HCEC 1CT (cell line): ENCODE results near the gene ARL5C.
A peak's percentile ranks its signal among the peaks of the same experiment; 100 is the strongest.

Source experiments
- DNase-seq: peaks from one replicate; pipeline ENCODE4 v3.0.0-alpha.2; 2017

Gene ARL5C

GRCh38 chr17:39166437-39167335, 725 bp upstream of the ARL5C start:
- no peak for DNase-seq

- DNase-seq, result no peak
These were observed 652 bp downstream of the ARL5C start for GRCh38 chr17:39165178-39165840.

- peak; percentile 93 for DNase-seq
These were observed 1.3 kb downstream of the ARL5C start for GRCh38 chr17:39164675-39165143.

- DNase-seq, result no peak
These were observed 4.0 kb downstream of the ARL5C start for GRCh38 chr17:39161962-39162361.

- no peak for DNase-seq
These were observed 7.3 kb downstream of the ARL5C start for GRCh38 chr17:39158623-39159022.

GRCh38 chr17:39156491-39156890, 9.5 kb downstream of the ARL5C start:
- no peak for DNase-seq

- DNase-seq, result no peak
These were observed 10.3 kb downstream of the ARL5C start for GRCh38 chr17:39155654-39156053.

GRCh38 chr17:39153599-39154051, 12.3 kb downstream of the ARL5C start:
- peak; percentile 89 for DNase-seq

- DNase-seq, result no peak
These were observed 13.8 kb downstream of the ARL5C start for GRCh38 chr17:39151943-39152818.

- DNase-seq, result no peak
These were observed 14.6 kb downstream of the ARL5C start, which contains the start of gene PLXDC1 for GRCh38 chr17:39151150-39151942. PLXDC1 (minus strand) TSS chr17:39151637; CDS start chr17:39151437, 200 bp downstream.

- DNase-seq, result no peak
These were observed 15.2 kb downstream of the ARL5C start for GRCh38 chr17:39150795-39151149.

GRCh38 chr17:39150104-39150634, 15.8 kb downstream of the ARL5C start:
- no peak for DNase-seq

- no peak for DNase-seq
These were observed 18.5 kb downstream of the ARL5C start for GRCh38 chr17:39147221-39148185.

GRCh38 chr17:39146273-39146672, 19.7 kb downstream of the ARL5C start:
- DNase-seq, result no peak

GRCh38 chr17:39145143-39145542, 20.8 kb downstream of the ARL5C start:
- no peak for DNase-seq

GRCh38 chr17:39144416-39144840, 21.5 kb downstream of the ARL5C start:
- DNase-seq, result peak; percentile 82

- no peak for DNase-seq
These were observed 22.3 kb downstream of the ARL5C start for GRCh38 chr17:39143552-39144093.

GRCh38 chr17:39141915-39142664, 23.9 kb downstream of the ARL5C start:
- no peak for DNase-seq

- no peak for DNase-seq
These were observed 24.7 kb downstream of the ARL5C start for GRCh38 chr17:39141294-39141693.
